ENCODE results near the gene ZFHX3.
A peak's percentile ranks its signal among the peaks of the same experiment; 100 is the strongest.

Gene ZFHX3

GRCh38 chr16:72875291-72876031 is 172.5 kb downstream of the ZFHX3 start:
- no peak for DNase-seq

GRCh38 chr16:72873853-72874252 is 174.1 kb downstream of the ZFHX3 start:
- no peak for DNase-seq

DNA sequence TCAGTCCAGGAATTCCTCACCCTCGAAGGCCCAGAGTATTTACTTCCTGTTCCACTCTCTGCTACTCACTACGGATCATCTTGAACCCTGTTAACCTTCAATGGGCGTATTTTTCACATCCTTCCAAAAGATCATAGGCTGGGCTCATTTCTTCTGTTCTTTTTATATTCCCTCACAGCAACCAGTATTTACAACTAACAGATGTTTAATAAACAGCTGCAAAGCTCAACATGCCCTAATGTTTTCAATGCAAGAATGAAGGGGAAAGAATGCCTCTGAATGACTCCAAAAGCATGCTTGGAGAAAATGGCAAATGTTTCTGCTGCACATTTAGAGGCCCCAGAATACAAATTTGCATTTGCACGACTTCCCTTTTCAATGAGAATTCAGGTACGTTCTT is 174.9 kb downstream of the ZFHX3 start:
- DNase-seq = no peak

GRCh38 chr16:72865835-72866234 is 182.1 kb downstream of the ZFHX3 start:
- DNase-seq = no peak

GRCh38 chr16:72865258-72865657 is 182.7 kb downstream of the ZFHX3 start:
- no peak for DNase-seq

GRCh38 chr16:72864130-72864833 is 183.6 kb downstream of the ZFHX3 start:
- DNase-seq = no peak

DNA sequence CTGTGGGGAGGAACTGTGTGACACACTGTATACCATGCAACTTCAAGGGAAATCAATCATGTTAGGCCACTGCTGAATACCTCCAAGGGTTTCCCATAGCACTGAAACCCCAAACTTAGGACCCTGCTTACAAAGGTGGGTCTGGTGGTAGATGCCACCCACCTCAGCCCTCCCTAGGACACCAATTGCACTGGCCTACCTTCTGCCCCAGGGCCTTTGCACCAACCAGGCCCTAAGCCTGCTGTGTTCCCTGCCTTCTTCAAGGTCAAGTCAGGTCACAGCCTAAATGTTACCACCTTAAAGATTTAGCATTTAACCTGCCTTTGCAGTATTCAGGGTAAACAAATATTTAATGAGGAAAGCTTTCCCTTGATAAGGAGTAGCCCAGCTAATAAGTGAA is 185.8 kb downstream of the ZFHX3 start:
- no peak for DNase-seq

- no peak for DNase-seq
These were observed 187.0 kb downstream of the ZFHX3 start for GRCh38 chr16:72860726-72861562.

DNA sequence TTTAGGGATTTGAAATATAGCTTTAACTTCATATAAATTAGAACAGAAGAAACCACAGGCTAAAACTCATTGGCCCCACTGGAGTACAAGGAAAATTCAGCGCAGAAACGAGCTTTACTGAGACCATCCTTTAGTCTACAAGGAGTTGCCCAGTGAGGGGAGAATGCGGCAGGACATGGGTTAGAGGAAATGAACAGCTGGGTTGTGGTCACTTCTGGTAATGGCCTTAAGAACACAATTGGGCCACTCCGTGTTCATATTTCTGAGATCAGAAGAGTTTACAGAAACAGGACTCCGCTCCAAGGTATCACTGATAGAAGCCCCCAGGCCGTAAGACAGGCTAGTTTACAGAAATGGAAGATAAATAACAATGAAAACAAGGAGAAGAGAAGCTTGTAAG is 188.3 kb downstream of the ZFHX3 start:
- no peak for DNase-seq

DNA sequence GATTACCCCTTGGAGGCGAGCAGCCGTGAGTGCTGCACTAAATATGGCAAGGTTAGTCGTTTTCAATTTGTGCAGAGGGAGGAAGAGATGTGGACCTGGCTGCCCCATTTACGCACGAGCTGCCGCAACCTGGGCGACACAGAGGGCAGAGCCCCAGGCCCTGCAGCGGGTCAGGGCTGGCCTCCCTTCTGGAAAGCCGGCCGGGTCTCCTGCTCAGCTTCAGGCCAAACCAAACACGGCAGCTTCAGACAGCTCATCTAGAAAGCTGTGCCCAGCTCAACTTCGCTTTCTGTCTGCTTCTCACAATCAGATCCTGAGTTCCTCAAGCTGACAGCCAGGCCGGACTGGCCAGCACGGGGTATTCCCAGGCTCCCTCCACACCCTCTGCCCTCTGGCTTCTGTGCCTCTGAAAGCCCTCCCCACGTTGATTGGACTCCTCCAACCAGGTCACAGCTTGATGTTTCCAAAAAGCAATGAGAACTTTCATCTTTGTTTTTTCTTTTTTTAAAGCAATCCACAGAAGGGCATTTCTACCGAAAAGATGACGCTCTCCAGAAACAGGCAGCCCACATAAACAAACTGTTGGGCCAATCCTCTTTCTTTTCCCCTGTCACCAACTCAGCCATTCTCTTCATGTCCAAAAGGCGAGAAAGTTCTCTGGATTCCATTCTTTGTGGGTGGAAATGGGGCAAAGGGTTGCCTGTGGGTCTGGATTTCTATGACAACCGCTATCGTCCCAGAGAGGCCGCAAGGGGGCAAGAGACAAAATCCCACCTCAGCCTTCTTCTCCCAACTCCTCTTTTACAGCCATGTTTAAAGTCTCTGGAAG is 189.0 kb downstream of the ZFHX3 start:
- no peak for DNase-seq

DNA sequence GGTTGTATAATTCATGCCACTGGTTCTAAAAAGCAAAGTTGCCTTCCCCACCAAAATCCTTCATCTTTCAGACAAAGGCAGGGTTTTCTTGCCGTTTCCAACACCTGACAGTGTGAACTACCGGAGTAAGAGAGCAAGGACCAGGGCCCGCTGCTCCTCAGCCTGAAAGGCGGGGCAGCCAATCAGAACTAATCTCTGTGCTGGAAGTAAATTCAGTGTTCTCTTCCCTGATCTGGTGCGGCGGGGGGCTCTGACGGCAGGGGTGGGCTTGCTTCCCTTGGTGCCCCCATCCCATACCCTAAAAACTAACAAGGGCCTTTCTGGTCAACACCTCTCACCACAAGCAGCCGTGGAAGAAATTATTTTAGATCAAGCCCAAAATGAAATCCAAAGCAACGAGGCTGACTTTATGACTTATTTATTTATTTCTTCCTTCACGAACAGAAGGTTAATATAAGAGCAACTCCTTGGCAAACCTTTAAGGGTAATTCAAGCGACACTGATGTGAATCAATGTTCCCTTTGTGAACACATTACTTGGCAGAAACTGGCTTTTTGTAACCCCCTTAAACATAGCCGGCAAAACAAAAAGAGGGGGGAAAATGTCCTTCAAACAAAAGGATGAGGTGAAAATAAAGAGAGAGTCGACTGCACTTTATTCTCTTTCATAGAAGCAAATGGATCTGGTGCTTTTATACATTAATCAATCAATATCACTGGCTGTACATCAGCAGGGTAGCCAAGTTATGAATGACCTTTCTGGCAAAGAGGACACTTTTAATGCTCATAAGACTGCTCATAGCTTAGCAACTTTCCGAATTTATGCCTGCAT is 189.9 kb downstream of the ZFHX3 start:
- DNase-seq = no peak

DNA sequence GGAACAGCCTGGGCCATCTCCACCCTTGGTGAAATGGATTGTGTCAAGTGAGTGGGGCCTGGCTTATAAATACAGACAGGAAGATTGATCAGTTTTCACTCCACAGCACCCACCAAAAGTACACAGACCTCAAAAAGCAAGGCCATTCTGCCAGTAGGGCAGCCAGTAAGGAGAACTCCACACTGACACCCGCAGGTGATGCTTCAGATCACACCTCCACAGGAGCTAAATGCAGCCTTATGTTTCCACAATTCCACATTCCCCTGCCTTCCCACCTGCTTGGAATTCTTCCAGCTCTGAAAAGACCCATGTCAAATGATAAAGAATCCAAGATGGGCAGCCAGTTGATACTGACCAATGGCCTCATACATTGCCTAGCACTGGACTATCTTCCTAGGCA is 191.1 kb downstream of the ZFHX3 start:
- no peak for DNase-seq

DNA sequence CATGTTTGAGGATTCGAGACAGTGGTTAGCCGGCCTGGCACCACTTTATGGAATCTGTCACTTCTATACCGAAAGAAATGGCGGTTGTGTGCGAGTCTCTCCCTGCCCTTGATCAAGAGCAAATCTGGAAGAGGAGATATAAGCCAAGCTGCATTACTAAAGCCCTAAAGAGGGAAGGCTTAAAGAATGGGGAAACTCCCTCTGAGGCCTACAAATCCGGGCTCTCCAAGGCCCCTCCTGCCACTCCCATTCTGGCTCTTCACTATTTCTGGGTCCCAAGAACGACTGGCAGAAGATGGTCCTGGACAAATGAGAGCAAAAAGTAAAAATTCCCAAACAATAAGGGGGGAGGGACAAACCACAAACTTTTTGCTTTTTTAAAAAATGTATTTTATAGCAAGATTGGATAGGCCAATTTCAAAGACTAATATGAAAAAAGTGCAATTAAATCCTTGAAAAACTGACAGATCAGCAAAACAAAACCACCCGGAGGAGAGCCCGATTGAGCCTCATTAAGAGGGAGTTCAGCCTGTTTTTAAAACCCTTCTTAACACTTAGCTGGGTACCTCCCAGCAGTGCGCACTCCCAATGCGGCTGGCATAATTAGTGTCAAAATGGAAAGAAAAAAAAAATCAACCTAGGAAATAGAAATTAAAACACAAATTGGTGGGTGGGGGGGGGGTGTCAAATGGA is 193.5 kb downstream of the ZFHX3 start:
- no peak for DNase-seq

GRCh38 chr16:72853575-72854266 is 194.2 kb downstream of the ZFHX3 start:
- no peak for DNase-seq

- DNase-seq = no peak
These were observed 195.5 kb downstream of the ZFHX3 start for GRCh38 chr16:72852421-72852820.

- peak; percentile 20 for DNase-seq
These were observed 197.1 kb downstream of the ZFHX3 start for GRCh38 chr16:72850853-72851252.

GRCh38 chr16:72850021-72850420 is 197.9 kb downstream of the ZFHX3 start:
- DNase-seq = no peak

- peak; percentile 72 for DNase-seq
These were observed 198.9 kb downstream of the ZFHX3 start for GRCh38 chr16:72848759-72849664.

- DNase-seq = peak; percentile 33
These were observed 199.9 kb downstream of the ZFHX3 start for GRCh38 chr16:72848028-72848400.
